ENCODE results near the gene IMMT. TPM values are rescaled to one million over a fixed set of nuclear protein-coding genes. Genes with fewer than 3 reads are reported as not detected.

IMMT gene
- total RNA-seq, 1 experiment from 2014 or later, result 112 TPM

- H3K18ac ChIP-seq (ENCODE audit: insufficient read length, low read depth, low read length), result no peak overlapping the region
- H3K9ac ChIP-seq (ENCODE audit: extremely low read depth, insufficient read length, low read length), result peak overlapping the region; percentile 61
- peaks cover 36% of the 10 kb centered on the region for H3K79me2 ChIP-seq (ENCODE audit: insufficient read depth, low read length)
- WGBS (ENCODE audit: extremely low coverage, insufficient read length, low lambda C conversion rate), result no CpG with 5 or more reads among the region's 7 CpGs
- no peak overlapping the region for H4K91ac ChIP-seq (ENCODE audit: insufficient read length, low read depth, low read length)
- no peaks in the 10 kb centered on the region for H4K20me1 ChIP-seq (ENCODE audit: control insufficient read depth, insufficient read depth, insufficient read length)
- H2BK20ac ChIP-seq (ENCODE audit: low read depth, low read length, poor library complexity, severe bottlenecking), result no peak overlapping the region
- H2BK5ac ChIP-seq (ENCODE audit: insufficient read length, low read length), result no peak overlapping the region
- Mint-ChIP-seq H3K27ac (peak overlapping the region in 1 of 3 experiments; percentile 57; a peak in 1 of 7 replicates), H3K4me1 (peaks cover 14 to 21% of the 10 kb centered on the region in 2 experiments), H3K4me3 (peak overlapping the region; percentile 74 to 90), H3K27me3 (ENCODE audit: low read depth) (no peaks in the 10 kb centered on the region), H3K9me3 (no peaks in the 10 kb centered on the region), H3K36me3 (ENCODE audit: insufficient read depth in 1 of 3, low read depth in 3 of 3) (peaks cover 4 to 12% (median 5%) of the 10 kb centered on the region in 3 experiments; a peak in 6 of 7 replicates)
- no peaks in the 10 kb centered on the region for H3K9me3 ChIP-seq (ENCODE audit: control insufficient read depth, low read depth, low read length)
- H3K23me2 ChIP-seq (ENCODE audit: insufficient read length, low read depth, low read length, poor library complexity, severe bottlenecking), result peaks cover 9% of the 10 kb centered on the region
- H4K5ac ChIP-seq (ENCODE audit: insufficient read length, low read depth, low read length), result no peak overlapping the region
- H3K27me3 ChIP-seq (ENCODE audit: insufficient read depth, low read length), result no peaks in the 10 kb centered on the region
- no peak overlapping the region for H3T11ph ChIP-seq (ENCODE audit: low read length)
- no peak overlapping the region for H4K8ac ChIP-seq (replicated peaks; ENCODE audit: insufficient read length, low read depth, low read length)
- no peak overlapping the region for H2AFZ ChIP-seq (ENCODE audit: low read length)
- H3K14ac ChIP-seq (ENCODE audit: insufficient read depth, low read length), result no peak overlapping the region
- H3K4me1 ChIP-seq (ENCODE audit: insufficient read depth, low read length), result no peaks in the 10 kb centered on the region
- H2AK5ac ChIP-seq (ENCODE audit: insufficient read length, low read length), result no peak overlapping the region
- H3K4me2 ChIP-seq (ENCODE audit: insufficient read depth, insufficient read length, low read length), result peak overlapping the region; percentile 91
- no peak overlapping the region for H3K4ac ChIP-seq (ENCODE audit: low read depth, low read length)
- H3K56ac ChIP-seq (ENCODE audit: insufficient read length, low read depth, low read length), result no peak overlapping the region
- H2BK15ac ChIP-seq (ENCODE audit: low read depth, low read length), result no peak overlapping the region
- no peak for DNase-seq
- no peak for TF ChIP-seq CTCF (conservative IDR thresholded peaks at IDR 0.05)
- no peak overlapping the region for H3K27ac ChIP-seq (ENCODE audit: insufficient read length, low read depth, low read length)
- H3K23ac ChIP-seq (ENCODE audit: insufficient read length, low read depth, low read length), result no peak overlapping the region
- no peak overlapping the region for H2BK12ac ChIP-seq (ENCODE audit: insufficient read length, low read depth, low read length)
- no peak overlapping the region for H2BK120ac ChIP-seq (ENCODE audit: low read depth, low read length, poor library complexity, severe bottlenecking)
- H3K79me1 ChIP-seq (ENCODE audit: insufficient read depth, low read depth, low read length, poor library complexity, severe bottlenecking), result peaks cover 3% of the 10 kb centered on the region
These were observed 1.2 kb downstream of the IMMT start for GRCh38 chr2:86193901-86194567.

Data from H9 (cell line).